Activated naive CD4-positive, alpha-beta T cell treated with anti-CD3 and anti-CD28 coated beads, Interleukin-2, amount 10 ng/mL, durations not matched to agents 7 days and 5 days (primary cell): ENCODE measurements around the gene SUN2.

Source experiments
- CTCF ChIA-PET: fragments of 350-600 bp; sonication (Branson Sonifier 250); formaldehyde crosslinking; loops from one replicate; lab custom pipeline; 2021; ENCODE audit warnings: antibody characterized with exemption; lab: Charles Lee
- DNase-seq: peaks from one replicate; pipeline ENCODE4 v3.0.0-alpha.2; 2020
- H3K27ac Mint-ChIP-seq: one replicate; pipeline ENCODE4 v1.8.0; 2021; ENCODE audit warnings: mild to moderate bottlenecking, moderate library complexity, mixed read lengths
- H3K27me3 Mint-ChIP-seq: one replicate; pipeline ENCODE4 v1.8.0; 2021; ENCODE audit warnings: mild to moderate bottlenecking, mixed read lengths
- H3K36me3 Mint-ChIP-seq: one replicate; pipeline ENCODE4 v1.8.0; 2021; ENCODE audit warnings: mixed read lengths
- H3K4me1 Mint-ChIP-seq: one replicate; pipeline ENCODE4 v1.8.0; 2021; ENCODE audit warnings: mixed read lengths
- H3K4me3 Mint-ChIP-seq: one replicate; pipeline ENCODE4 v1.8.0; 2021; ENCODE audit warnings: mild to moderate bottlenecking, moderate library complexity, mixed read lengths
- H3K9me3 Mint-ChIP-seq: one replicate; pipeline ENCODE4 v1.8.0; 2021; ENCODE audit warnings: mixed read lengths

SUN2 gene

GRCh38 chr22:38732251-38732815, 23.5 kb downstream of the SUN2 start:
- Mint-ChIP-seq H3K4me1 (peaks cover 33% of the 10 kb centered on the region), H3K4me3 (peak overlapping the region; percentile 23), H3K27ac (peak overlapping the region; percentile 85), H3K27me3 (peaks cover 10% of the 10 kb centered on the region), H3K36me3 (peaks cover 72% of the 10 kb centered on the region), H3K9me3 (no peaks in the 10 kb centered on the region)
- CTCF ChIA-PET = interaction anchor here (1.0 to 1.5 kb wide), 2 partner anchors 10 to 14 kb away, joined by 3 to 5 read pairs; no protein-coding TSS in a partner anchor
- no peak for DNase-seq

- CTCF ChIA-PET = interaction anchor here (1.5 kb wide), 1 partner anchor 9 kb away, joined by 5 read pairs; no protein-coding TSS in a partner anchor
- Mint-ChIP-seq H3K4me3 (peak overlapping the region; percentile 23), H3K27ac (peak overlapping the region; percentile 85), H3K9me3 (no peaks in the 10 kb centered on the region), H3K27me3 (peaks cover 10% of the 10 kb centered on the region), H3K4me1 (peaks cover 27% of the 10 kb centered on the region), H3K36me3 (peaks cover 71% of the 10 kb centered on the region)
- no peak for DNase-seq
Observed at GRCh38 chr22:38731703-38732161, 24.1 kb downstream of the SUN2 start.

GRCh38 chr22:38730411-38730871, 25.4 kb downstream of the SUN2 start:
- peak; percentile 25 for DNase-seq
- H3K27ac Mint-ChIP-seq = peak overlapping the region; percentile 81
- H3K4me3 Mint-ChIP-seq = no peak overlapping the region
- peaks cover 10% of the 10 kb centered on the region for H3K27me3 Mint-ChIP-seq
- CTCF ChIA-PET = interaction anchor here (1.2 kb wide), 1 partner anchor 137 kb away, joined by 3 read pairs; no protein-coding TSS in a partner anchor
- H3K4me1 Mint-ChIP-seq = peaks cover 18% of the 10 kb centered on the region
- H3K36me3 Mint-ChIP-seq = peaks cover 68% of the 10 kb centered on the region
- H3K9me3 Mint-ChIP-seq = no peaks in the 10 kb centered on the region

- Mint-ChIP-seq H3K27me3 (peaks cover 10% of the 10 kb centered on the region), H3K36me3 (peaks cover 69% of the 10 kb centered on the region), H3K9me3 (no peaks in the 10 kb centered on the region), H3K4me3 (no peak overlapping the region), H3K27ac (peak overlapping the region; percentile 81), H3K4me1 (peaks cover 17% of the 10 kb centered on the region)
- DNase-seq = peak; percentile 25
- CTCF ChIA-PET = no interaction called here
Observed at GRCh38 chr22:38729946-38730345, 25.9 kb downstream of the SUN2 start.

- DNase-seq = peak; percentile 19
- H3K36me3 Mint-ChIP-seq = peaks cover 69% of the 10 kb centered on the region
- H3K4me1 Mint-ChIP-seq = peaks cover 11% of the 10 kb centered on the region
- H3K27ac Mint-ChIP-seq = peak overlapping the region; percentile 67
- H3K27me3 Mint-ChIP-seq = peaks cover 10% of the 10 kb centered on the region
- CTCF ChIA-PET = interaction anchor here (1.1 kb wide), 1 partner anchor 22 kb away, joined by 3 read pairs; no protein-coding TSS in a partner anchor
- H3K4me3 Mint-ChIP-seq = no peak overlapping the region
- H3K9me3 Mint-ChIP-seq = no peaks in the 10 kb centered on the region
Observed at GRCh38 chr22:38728871-38729796, 26.7 kb downstream of the SUN2 start.

GRCh38 chr22:38727530-38728451, 28.0 kb downstream of the SUN2 start:
- CTCF ChIA-PET = no interaction called here

GRCh38 chr22:38727123-38727522, 28.7 kb downstream of the SUN2 start:
- Mint-ChIP-seq H3K36me3 (peaks cover 79% of the 10 kb centered on the region), H3K4me3 (no peak overlapping the region), H3K4me1 (peaks cover 3% of the 10 kb centered on the region), H3K27me3 (peaks cover 5% of the 10 kb centered on the region), H3K9me3 (no peaks in the 10 kb centered on the region), H3K27ac (peak overlapping the region; percentile 2)
- DNase-seq = peak; percentile 19
- CTCF ChIA-PET = interaction anchor here (3.0 kb wide), 1 partner anchor 9 kb away, joined by 14 read pairs; no protein-coding TSS in a partner anchor

More at GRCh38 chr22:38727530-38728451, 28.0 kb downstream of the SUN2 start:
- Mint-ChIP-seq H3K4me3 (no peak overlapping the region), H3K36me3 (peaks cover 74% of the 10 kb centered on the region), H3K27ac (peak overlapping the region; percentile 67), H3K27me3 (peaks cover 5% of the 10 kb centered on the region), H3K9me3 (no peaks in the 10 kb centered on the region), H3K4me1 (peaks cover 3% of the 10 kb centered on the region)
- peak; percentile 18 for DNase-seq

GRCh38 chr22:38725900-38726655, 29.7 kb downstream of the SUN2 start:
- Mint-ChIP-seq H3K27ac (no peak overlapping the region), H3K4me3 (no peak overlapping the region)
- CTCF ChIA-PET = interaction anchor here (0.8 to 3.0 kb wide), 5 partner anchors 10 to 772 kb away, joined by 3 to 14 read pairs (median 8); partner anchors contain the start of gene POLR2F

GRCh38 chr22:38724926-38725571, 30.7 kb downstream of the SUN2 start:
- DNase-seq = peak; percentile 58
- no peaks in the 10 kb centered on the region for H3K27me3 Mint-ChIP-seq
- H3K4me3 Mint-ChIP-seq = no peak overlapping the region
- H3K36me3 Mint-ChIP-seq = peaks cover 75% of the 10 kb centered on the region
- no peaks in the 10 kb centered on the region for H3K9me3 Mint-ChIP-seq
- peak overlapping the region; percentile 73 for H3K27ac Mint-ChIP-seq
- H3K4me1 Mint-ChIP-seq = peaks cover 5% of the 10 kb centered on the region
- CTCF ChIA-PET = interaction anchor here (0.8 to 3.0 kb wide), 15 partner anchors 9 to 771 kb away, joined by 3 to 14 read pairs (median 5); partner anchors contain the start of genes GTPBP1 and POLR2F

More at GRCh38 chr22:38725900-38726655, 29.7 kb downstream of the SUN2 start:
- no peaks in the 10 kb centered on the region for H3K9me3 Mint-ChIP-seq
- H3K36me3 Mint-ChIP-seq = peaks cover 81% of the 10 kb centered on the region
- DNase-seq = peak; percentile 17
- H3K4me1 Mint-ChIP-seq = peaks cover 5% of the 10 kb centered on the region
- no peaks in the 10 kb centered on the region for H3K27me3 Mint-ChIP-seq

GRCh38 chr22:38724176-38724575, 31.6 kb downstream of the SUN2 start:
- H3K9me3 Mint-ChIP-seq = no peaks in the 10 kb centered on the region
- H3K36me3 Mint-ChIP-seq = peaks cover 67% of the 10 kb centered on the region
- no peaks in the 10 kb centered on the region for H3K27me3 Mint-ChIP-seq
- peak overlapping the region; percentile 9 for H3K27ac Mint-ChIP-seq
- DNase-seq = peak; percentile 18
- peaks cover 5% of the 10 kb centered on the region for H3K4me1 Mint-ChIP-seq
- CTCF ChIA-PET = interaction anchor here (0.8 to 3.0 kb wide), 11 partner anchors 9 to 44 kb away, joined by 3 to 14 read pairs (median 5); no protein-coding TSS in a partner anchor
- H3K4me3 Mint-ChIP-seq = no peak overlapping the region

GRCh38 chr22:38721551-38721950, 34.2 kb downstream of the SUN2 start:
- Mint-ChIP-seq H3K9me3 (no peaks in the 10 kb centered on the region), H3K27ac (no peak overlapping the region), H3K36me3 (peaks cover 62% of the 10 kb centered on the region), H3K4me1 (peaks cover 5% of the 10 kb centered on the region), H3K27me3 (no peaks in the 10 kb centered on the region), H3K4me3 (no peak overlapping the region)
- CTCF ChIA-PET = interaction anchor here (1.8 kb wide), 1 partner anchor 11 kb away, joined by 5 read pairs; no protein-coding TSS in a partner anchor
- no peak for DNase-seq

GRCh38 chr22:38720350-38720749, 35.4 kb downstream of the SUN2 start:
- Mint-ChIP-seq H3K9me3 (no peaks in the 10 kb centered on the region), H3K4me3 (no peak overlapping the region), H3K4me1 (peaks cover 6% of the 10 kb centered on the region), H3K27ac (no peak overlapping the region), H3K36me3 (peaks cover 59% of the 10 kb centered on the region), H3K27me3 (no peaks in the 10 kb centered on the region)
- no peak for DNase-seq
- CTCF ChIA-PET = interaction anchor here (0.7 to 0.9 kb wide), 3 partner anchors 13 to 20 kb away, joined by 3 read pairs; no protein-coding TSS in a partner anchor
